Mesendoderm (in vitro differentiated cells): ENCODE results near the gene S100A3.

Source experiments
- DNase-seq: peaks from one replicate; pipeline ENCODE4 v3.0.0; 2013
- H2AK5ac ChIP-seq: 2 replicates; pipeline ENCODE4 v1.6.1; 2013; ENCODE audit warnings: low read length, inconsistent platforms
- H2BK120ac ChIP-seq: 2 replicates; pipeline ENCODE4 v1.6.1; 2013; ENCODE audit warnings: low read depth, mild to moderate bottlenecking, low read length, moderate library complexity, mixed read lengths
- H2BK15ac ChIP-seq: replicated peaks from 2 replicates; pipeline ENCODE4 v1.6.1; 2013; ENCODE audit warnings: low read depth, mild to moderate bottlenecking, moderate library complexity
- H2BK5ac ChIP-seq: 2 replicates; pipeline ENCODE4 v1.6.1; 2013; ENCODE audit warnings: low read length, inconsistent platforms
- H3K18ac ChIP-seq: 2 replicates; pipeline ENCODE4 v1.6.1; 2013; ENCODE audit warnings: mild to moderate bottlenecking, low read length, mixed read lengths
- H3K23ac ChIP-seq: one replicate; pipeline ENCODE4 v1.6.1; 2013; ENCODE audit warnings: low read length
- H3K27ac ChIP-seq: 2 replicates; pipeline ENCODE4 v1.5.1; 2013; ENCODE audit warnings: low read depth, mild to moderate bottlenecking, inconsistent platforms, low read length, moderate library complexity
- H3K27me3 ChIP-seq: 2 replicates; pipeline ENCODE4 v1.6.1; 2013; ENCODE audit warnings: low read length, control low read depth, mild to moderate bottlenecking, inconsistent platforms; ENCODE audit not compliant: insufficient read depth, poor library complexity
- H3K36me3 ChIP-seq: 2 replicates; pipeline ENCODE4 v1.6.1; 2013; ENCODE audit warnings: low read length, inconsistent platforms; ENCODE audit not compliant: control insufficient read depth, insufficient read depth
- H3K4ac ChIP-seq: one replicate; pipeline ENCODE4 v1.6.1; 2013; ENCODE audit warnings: low read depth, mild to moderate bottlenecking, low read length, moderate library complexity
- H3K4me1 ChIP-seq: 2 replicates; pipeline ENCODE4 v1.6.1; 2013; ENCODE audit warnings: low read depth, low read length, inconsistent platforms; ENCODE audit not compliant: control insufficient read depth
- H3K4me2 ChIP-seq: 2 replicates; pipeline ENCODE4 v1.6.1; 2013; ENCODE audit warnings: low read length
- H3K4me3 ChIP-seq: 2 replicates; pipeline ENCODE4 v1.5.1; 2013; ENCODE audit warnings: mild to moderate bottlenecking, low read length
- H3K56ac ChIP-seq: one replicate; pipeline ENCODE4 v1.6.1; 2013; ENCODE audit warnings: low read length
- H3K79me1 ChIP-seq: 2 replicates; pipeline ENCODE4 v1.6.1; 2013; ENCODE audit warnings: low read length, inconsistent platforms
- H3K79me2 ChIP-seq: 2 replicates; pipeline ENCODE4 v1.6.1; 2013; ENCODE audit warnings: mild to moderate bottlenecking, low read length; ENCODE audit not compliant: control insufficient read depth, insufficient read depth
- H3K9ac ChIP-seq: 2 replicates; pipeline ENCODE4 v1.6.1; 2013; ENCODE audit warnings: low read length, inconsistent platforms
- H4K5ac ChIP-seq: one replicate; pipeline ENCODE4 v1.6.1; 2013; ENCODE audit warnings: low read length
- H4K8ac ChIP-seq: one replicate; pipeline ENCODE4 v1.6.1; 2013; ENCODE audit warnings: low read depth, mild to moderate bottlenecking, control low read depth, low read length, moderate library complexity
- whole genome bisulfite sequencing: extraction: QIAGEN DNeasy Blood & Tissue Kit; methylation state at CpG from one replicate; pipeline ENCODE4 v1.1.7; 2013; ENCODE audit warnings: low lambda C conversion rate, missing lambda C conversion rate; ENCODE audit not compliant: insufficient coverage; ENCODE audit errors: extremely low coverage; 5-methylcytosine and 5-hydroxymethylcytosine counted together

The S100A3 gene

GRCh38 chr1:153556348-153556747 is 7.3 kb upstream of the S100A3 start:
- no peaks in the 10 kb centered on the region for H3K79me1 ChIP-seq
- H3K18ac ChIP-seq = no peak overlapping the region
- H2BK5ac ChIP-seq = no peak overlapping the region
- H3K27ac ChIP-seq = no peak overlapping the region
- H3K9ac ChIP-seq = no peak overlapping the region
- H3K4ac ChIP-seq = no peak overlapping the region
- H3K79me2 ChIP-seq = no peaks in the 10 kb centered on the region
- H3K4me1 ChIP-seq = no peaks in the 10 kb centered on the region
- no peak overlapping the region for H4K5ac ChIP-seq
- H2BK120ac ChIP-seq = no peak overlapping the region
- no peak overlapping the region for H3K4me2 ChIP-seq
- H2BK15ac ChIP-seq = no peak overlapping the region
- no peaks in the 10 kb centered on the region for H3K36me3 ChIP-seq
- H3K23ac ChIP-seq = no peak overlapping the region
- H3K4me3 ChIP-seq = no peak overlapping the region
- no peaks in the 10 kb centered on the region for H3K27me3 ChIP-seq
- WGBS = no CpG with 5 or more reads among the region's 1 CpG
- DNase-seq = no peak
- no peak overlapping the region for H4K8ac ChIP-seq
- no peak overlapping the region for H3K56ac ChIP-seq
- no peak overlapping the region for H2AK5ac ChIP-seq

DNA sequence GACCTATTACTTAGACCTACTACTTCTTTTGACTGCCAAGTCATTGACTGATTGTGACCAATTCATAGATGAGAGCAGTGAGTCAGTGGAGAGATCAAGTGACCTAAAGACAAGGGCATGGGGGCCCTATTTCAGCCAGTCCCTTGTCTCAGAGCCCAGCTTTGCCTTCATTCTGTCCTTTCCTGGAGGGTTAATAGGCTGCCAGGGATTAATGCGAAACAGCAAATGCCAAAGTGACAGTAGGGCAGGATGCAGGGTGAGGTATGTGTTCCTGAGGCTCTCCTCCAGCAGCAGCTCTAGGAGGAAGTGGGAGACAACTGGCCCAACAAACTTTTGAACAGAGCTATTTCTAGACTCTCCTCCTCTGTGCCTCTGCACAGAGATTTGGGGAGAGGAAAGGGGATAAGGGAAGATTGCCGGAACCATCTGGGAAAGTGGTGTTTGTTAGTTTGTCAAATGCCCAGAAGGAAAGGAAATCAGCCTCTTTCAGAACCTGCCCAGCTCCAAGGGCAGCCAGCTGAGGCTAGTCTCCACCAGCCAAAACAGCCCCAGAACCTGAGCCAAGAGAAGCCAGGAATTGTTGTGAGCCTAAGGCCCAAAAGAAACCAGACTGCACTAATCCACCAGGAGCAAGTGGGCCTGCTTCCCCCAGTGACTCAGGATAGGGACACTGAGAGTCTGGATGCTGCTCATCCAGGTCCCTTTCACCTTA is 4.9 kb upstream of the S100A3 start:
- H3K4me3 ChIP-seq = no peak overlapping the region
- no peak overlapping the region for H2BK120ac ChIP-seq
- no peak overlapping the region for H3K18ac ChIP-seq
- no peak overlapping the region for H3K56ac ChIP-seq
- H2AK5ac ChIP-seq = no peak overlapping the region
- H3K4ac ChIP-seq = no peak overlapping the region
- H3K27ac ChIP-seq = no peak overlapping the region
- peaks cover 3% of the 10 kb centered on the region for H3K4me1 ChIP-seq
- no peaks in the 10 kb centered on the region for H3K79me1 ChIP-seq
- no peak overlapping the region for H3K9ac ChIP-seq
- H4K8ac ChIP-seq = no peak overlapping the region
- WGBS = no CpG with 5 or more reads among the region's 2 CpGs
- H2BK5ac ChIP-seq = no peak overlapping the region
- no peaks in the 10 kb centered on the region for H3K36me3 ChIP-seq
- no peaks in the 10 kb centered on the region for H3K79me2 ChIP-seq
- no peak overlapping the region for H4K5ac ChIP-seq
- H3K27me3 ChIP-seq = no peaks in the 10 kb centered on the region
- no peak overlapping the region for H3K23ac ChIP-seq
- no peak overlapping the region for H2BK15ac ChIP-seq
- no peak for DNase-seq
- H3K4me2 ChIP-seq = no peak overlapping the region

- Histone ChIP-seq H2BK15ac (no peak overlapping the region), H3K23ac (peak overlapping the region; percentile 50), H3K56ac (no peak overlapping the region), H3K36me3 (no peaks in the 10 kb centered on the region), H2BK120ac (no peak overlapping the region), H4K8ac (no peak overlapping the region), H3K79me1 (no peaks in the 10 kb centered on the region), H2BK5ac (no peak overlapping the region), H3K18ac (no peak overlapping the region), H3K27me3 (no peaks in the 10 kb centered on the region), H3K4me2 (no peak overlapping the region), H3K4me3 (no peak overlapping the region), H3K4me1 (peaks cover 3% of the 10 kb centered on the region), H3K9ac (no peak overlapping the region), H3K27ac (no peak overlapping the region), H2AK5ac (no peak overlapping the region), H3K4ac (no peak overlapping the region), H4K5ac (no peak overlapping the region), H3K79me2 (no peaks in the 10 kb centered on the region)
- no peak for DNase-seq
- no CpG with 5 or more reads among the region's 12 CpGs for WGBS
Observed at GRCh38 chr1:153553096-153553495, 4.0 kb upstream of the S100A3 start.

DNA sequence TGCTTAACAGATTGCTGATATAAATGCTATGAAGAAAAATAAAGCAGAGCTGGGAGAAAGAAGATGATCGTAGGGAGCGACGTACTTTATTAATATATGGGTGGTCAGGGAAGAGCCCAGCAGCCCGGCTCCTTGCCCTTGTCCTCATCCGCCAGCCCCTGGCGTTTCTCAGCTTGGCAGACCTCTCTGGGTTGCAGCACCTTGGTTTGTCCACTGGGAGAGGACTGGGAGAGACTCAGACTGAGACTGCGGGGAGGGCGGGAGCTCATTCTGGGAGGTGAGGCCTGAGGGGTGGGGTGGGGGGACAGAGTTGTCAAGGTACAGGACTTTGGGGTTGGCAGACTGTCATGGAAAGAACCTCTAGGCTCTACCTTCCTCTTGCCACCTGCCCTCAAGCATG is 3.3 kb upstream of the S100A3 start:
- Histone ChIP-seq H2BK5ac (no peak overlapping the region), H2BK15ac (no peak overlapping the region), H3K4me2 (no peak overlapping the region), H3K4me1 (peaks cover 3% of the 10 kb centered on the region), H4K5ac (no peak overlapping the region), H2AK5ac (no peak overlapping the region), H3K23ac (no peak overlapping the region), H3K4ac (no peak overlapping the region), H3K56ac (no peak overlapping the region), H3K79me2 (no peaks in the 10 kb centered on the region), H3K36me3 (no peaks in the 10 kb centered on the region), H3K27ac (no peak overlapping the region), H3K4me3 (no peak overlapping the region), H4K8ac (no peak overlapping the region), H3K27me3 (no peaks in the 10 kb centered on the region), H3K9ac (no peak overlapping the region), H3K79me1 (no peaks in the 10 kb centered on the region), H3K18ac (no peak overlapping the region), H2BK120ac (no peak overlapping the region)
- WGBS = no CpG with 5 or more reads among the region's 8 CpGs
- DNase-seq = no peak

DNA sequence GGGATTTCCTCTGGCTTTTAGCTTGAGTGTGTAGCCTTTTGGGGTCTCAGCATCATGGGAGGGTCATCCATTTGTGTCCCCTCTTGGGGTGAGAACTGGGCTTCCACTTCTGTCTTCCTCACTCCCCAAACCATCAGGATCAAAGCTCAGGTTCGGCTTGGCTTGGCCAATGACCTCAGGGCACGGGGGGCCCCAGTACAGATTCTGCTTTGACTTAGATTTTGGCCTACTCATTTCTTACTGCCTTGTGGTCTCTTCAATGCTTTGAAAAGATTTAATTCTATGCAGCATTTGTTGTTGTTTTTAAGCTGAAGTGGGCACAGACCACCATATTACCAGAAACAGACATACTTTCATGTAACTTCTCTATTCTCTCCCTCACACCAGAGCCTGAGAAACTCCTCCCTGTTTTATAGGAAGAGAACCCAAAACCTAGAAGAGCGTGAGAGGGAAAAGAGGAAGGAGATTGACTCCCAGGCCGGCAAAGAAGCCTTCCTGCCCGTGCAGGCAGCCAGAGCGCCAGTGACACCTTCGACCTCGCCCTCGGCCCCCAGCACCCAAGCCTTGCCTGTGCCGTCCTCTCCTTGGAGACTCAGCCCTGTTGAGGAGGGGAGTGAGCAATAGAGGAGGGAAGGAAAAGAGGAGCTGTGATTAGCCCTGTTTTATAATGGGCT is 1.9 kb upstream of the S100A3 start:
- no peak for DNase-seq
- Histone ChIP-seq H3K23ac (no peak overlapping the region), H3K9ac (no peak overlapping the region), H3K27ac (no peak overlapping the region), H2BK5ac (no peak overlapping the region), H2BK120ac (no peak overlapping the region), H3K56ac (no peak overlapping the region), H3K27me3 (no peaks in the 10 kb centered on the region), H3K79me2 (no peaks in the 10 kb centered on the region), H3K18ac (no peak overlapping the region), H2AK5ac (no peak overlapping the region), H3K4me1 (peaks cover 3% of the 10 kb centered on the region), H3K4me2 (no peak overlapping the region), H3K36me3 (no peaks in the 10 kb centered on the region), H3K79me1 (no peaks in the 10 kb centered on the region), H3K4ac (no peak overlapping the region), H4K8ac (no peak overlapping the region), H4K5ac (no peak overlapping the region), H2BK15ac (no peak overlapping the region), H3K4me3 (no peak overlapping the region)
- no CpG with 5 or more reads among the region's 10 CpGs for WGBS

GRCh38 chr1:153550398-153550758 is 1.3 kb upstream of the S100A3 start:
- Histone ChIP-seq H3K27ac (no peak overlapping the region), H2BK5ac (no peak overlapping the region), H3K79me1 (no peaks in the 10 kb centered on the region), H3K4me2 (no peak overlapping the region), H3K27me3 (no peaks in the 10 kb centered on the region), H4K5ac (no peak overlapping the region), H4K8ac (no peak overlapping the region), H3K56ac (no peak overlapping the region), H3K23ac (no peak overlapping the region), H3K4me1 (peaks cover 6% of the 10 kb centered on the region), H2AK5ac (no peak overlapping the region), H3K18ac (no peak overlapping the region), H3K36me3 (no peaks in the 10 kb centered on the region), H3K9ac (no peak overlapping the region), H2BK120ac (no peak overlapping the region), H2BK15ac (no peak overlapping the region), H3K4me3 (no peak overlapping the region), H3K79me2 (no peaks in the 10 kb centered on the region), H3K4ac (no peak overlapping the region)
- no peak for DNase-seq
- no CpG with 5 or more reads among the region's 4 CpGs for WGBS
